HS-5 (cell line): ENCODE results near the gene ARHGAP45.

Experiments used
- DNase-seq: peaks from one replicate; pipeline ENCODE4 v3.0.0-alpha.2; 2012; ENCODE audit warnings: low read depth

ARHGAP45 gene

GRCh38 chr19:1072371-1073015 is 5.5 kb downstream of the ARHGAP45 start:
- DNase-seq = no peak

- DNase-seq = no peak
Observed at GRCh38 chr19:1073063-1073955, 6.3 kb downstream of the ARHGAP45 start.

- DNase-seq = no peak
Observed at GRCh38 chr19:1073956-1074517, 7.1 kb downstream of the ARHGAP45 start.

GRCh38 chr19:1074544-1075283 is 7.7 kb downstream of the ARHGAP45 start:
- no peak for DNase-seq

- DNase-seq = no peak
Observed at GRCh38 chr19:1076046-1076386, 9.0 kb downstream of the ARHGAP45 start.

- DNase-seq = no peak
Observed at GRCh38 chr19:1076951-1077350, 10.0 kb downstream of the ARHGAP45 start.

GRCh38 chr19:1079566-1080111 is 12.7 kb downstream of the ARHGAP45 start:
- DNase-seq = no peak

- no peak for DNase-seq
Observed at GRCh38 chr19:1080360-1081161, 13.6 kb downstream of the ARHGAP45 start.

GRCh38 chr19:1081301-1082164 is 14.6 kb downstream of the ARHGAP45 start:
- no peak for DNase-seq

GRCh38 chr19:1082165-1082927 is 15.4 kb downstream of the ARHGAP45 start:
- DNase-seq = no peak

- no peak for DNase-seq
Observed at GRCh38 chr19:1082928-1083816, 16.2 kb downstream of the ARHGAP45 start.

GRCh38 chr19:1084024-1084868 is 17.3 kb downstream of the ARHGAP45 start:
- no peak for DNase-seq

- DNase-seq = no peak
Observed at GRCh38 chr19:1085053-1085658, 18.2 kb downstream of the ARHGAP45 start.

- no peak for DNase-seq
Observed at GRCh38 chr19:1085676-1086442, 18.9 kb downstream of the ARHGAP45 start.

- no peak for DNase-seq
Observed at GRCh38 chr19:1086613-1087012, 19.6 kb downstream of the ARHGAP45 start.

GRCh38 chr19:1087813-1088415 is 20.9 kb downstream of the ARHGAP45 start:
- DNase-seq = no peak
